Neutrophil (primary cell): ENCODE results near the gene NHS.

ENCODE experiments used
- H3K27ac ChIP-seq: fragments of 200-600 bp; sonication (generic); 2 replicates; pipeline ENCODE4 v1.5.1; 2016; ENCODE audit warnings: mild to moderate bottlenecking, moderate library complexity
- H3K27me3 ChIP-seq: fragments of 200-600 bp; sonication (generic); 2 replicates; pipeline ENCODE4 v1.6.0; 2016; ENCODE audit warnings: mild to moderate bottlenecking
- H3K36me3 ChIP-seq: fragments of 200-600 bp; sonication (generic); 2 replicates; pipeline ENCODE4 v1.5.1; 2017
- H3K4me1 ChIP-seq, 2 experiments: fragments of 200-600 bp in 1 of 2; sonication (generic) in 1 of 2; 1 replicate in 1 of 2; 2 replicates in 1 of 2; pipeline versions ENCODE4 v1.5.1 to v1.6.1; 2013 to 2016; ENCODE audit warnings: low read depth in 1 of 2, low read length in 1 of 2, mild to moderate bottlenecking in 1 of 2, moderate library complexity in 1 of 2; ENCODE audit not compliant: control insufficient read depth in 1 of 2, insufficient read depth in 1 of 2
- H3K4me3 ChIP-seq, 2 experiments: fragments of 200-600 bp in 1 of 2; sonication (generic) in 1 of 2; 1 replicate in 1 of 2; 2 replicates in 1 of 2; pipeline ENCODE4 v1.5.1; 2013 to 2016; ENCODE audit warnings: low read depth in 1 of 2, low read length in 1 of 2, mild to moderate bottlenecking in 1 of 2, moderate library complexity in 1 of 2
- H3K9me3 ChIP-seq: fragments of 200-600 bp; sonication (generic); 2 replicates; pipeline ENCODE4 v1.5.1; 2016
- CTCF ChIP-seq: fragments of 200-600 bp; sonication (generic); IDR thresholded peaks from 2 replicates; pipeline ENCODE4 v1.5.1; 2016; ENCODE audit warnings: antibody characterized with exemption

The NHS gene

GRCh38 chrX:17535229-17535628 lies 160.2 kb downstream of the NHS start:
- no peaks in the 10 kb centered on the region for H3K27me3 ChIP-seq
- H3K4me3 ChIP-seq: no peak overlapping the region
- peak; percentile 57 for TF ChIP-seq CTCF

GRCh38 chrX:17537723-17538243 lies 162.8 kb downstream of the NHS start:
- Histone ChIP-seq H3K4me3 (no peak overlapping the region), H3K27ac (no peak overlapping the region), H3K27me3 (no peaks in the 10 kb centered on the region), H3K36me3 (no peaks in the 10 kb centered on the region), H3K4me1 (peaks cover 8% of the 10 kb centered on the region in 2 experiments), H3K9me3 (no peaks in the 10 kb centered on the region)
- TF ChIP-seq CTCF: no peak

More at GRCh38 chrX:17535229-17535628, 160.2 kb downstream of the NHS start:
- Histone ChIP-seq H3K4me1 (peaks cover 8% of the 10 kb centered on the region in 2 experiments), H3K36me3 (no peaks in the 10 kb centered on the region), H3K27ac (no peak overlapping the region), H3K9me3 (no peaks in the 10 kb centered on the region)

GRCh38 chrX:17542123-17542522 lies 167.1 kb downstream of the NHS start:
- no peak for TF ChIP-seq CTCF
- Histone ChIP-seq H3K36me3 (no peaks in the 10 kb centered on the region), H3K4me3 (no peak overlapping the region), H3K4me1 (peaks cover 0 to under 1% of the 10 kb centered on the region in 2 experiments), H3K27ac (no peak overlapping the region), H3K9me3 (no peaks in the 10 kb centered on the region), H3K27me3 (no peaks in the 10 kb centered on the region)

- TF ChIP-seq CTCF: no peak
- Histone ChIP-seq H3K36me3 (no peaks in the 10 kb centered on the region), H3K4me1 (peaks cover 10% of the 10 kb centered on the region in 2 experiments), H3K27me3 (no peaks in the 10 kb centered on the region), H3K27ac (no peak overlapping the region), H3K4me3 (no peak overlapping the region), H3K9me3 (no peaks in the 10 kb centered on the region)
Observed at GRCh38 chrX:17544821-17545220, 169.8 kb downstream of the NHS start.

- TF ChIP-seq CTCF: no peak
- Histone ChIP-seq H3K4me3 (no peak overlapping the region), H3K27ac (no peak overlapping the region), H3K4me1 (peaks cover 10% of the 10 kb centered on the region in 2 experiments), H3K36me3 (no peaks in the 10 kb centered on the region), H3K27me3 (no peaks in the 10 kb centered on the region), H3K9me3 (no peaks in the 10 kb centered on the region)
Observed at GRCh38 chrX:17546356-17546755, 171.4 kb downstream of the NHS start.
